HepG2 (cell line): ENCODE measurements around the gene ACSL6. TPM values are rescaled to one million over a fixed set of nuclear protein-coding genes. Genes with fewer than 3 reads are reported as not detected.

Experiments used
- E2F2 ChIP-seq: sonication (generic); formaldehyde crosslinking; IDR thresholded peaks from 2 replicates; pipeline ENCODE4 v1.4.0; 2020; ENCODE audit warnings: missing genetic modification reagents, borderline replicate concordance
- HDAC2 ChIP-seq: sonication (generic); formaldehyde crosslinking; IDR thresholded peaks from 2 replicates; pipeline ENCODE4 v1.4.0; 2020; ENCODE audit warnings: missing genetic modification reagents
- KLF15 ChIP-seq: sonication (generic); formaldehyde crosslinking; IDR thresholded peaks from 2 replicates; pipeline ENCODE4 v1.8.1; 2023; ENCODE audit warnings: borderline replicate concordance, mild to moderate bottlenecking, inconsistent platforms, missing genetic modification reagents, mixed read lengths
- MBD4 ChIP-seq: IDR thresholded peaks from 2 replicates; pipeline ENCODE4 v1.6.1; 2012; ENCODE audit warnings: low read length, inconsistent platforms, borderline replicate concordance
- NR0B2 ChIP-seq: sonication (generic); formaldehyde crosslinking; IDR thresholded peaks from 2 replicates; pipeline ENCODE4 v1.4.0; 2020; ENCODE audit warnings: mild to moderate bottlenecking, missing genetic modification reagents
- THAP9 ChIP-seq: sonication (generic); formaldehyde crosslinking; IDR thresholded peaks from 2 replicates; pipeline ENCODE4; 2020; ENCODE audit warnings: missing genetic modification reagents, mild to moderate bottlenecking, borderline replicate concordance
- THYN1 ChIP-seq: sonication (generic); formaldehyde crosslinking; IDR thresholded peaks from 2 replicates; pipeline ENCODE4 v1.8.1; 2023; ENCODE audit warnings: low read depth, mild to moderate bottlenecking, moderate library complexity, missing genetic modification reagents, borderline replicate concordance
- ZBTB40 ChIP-seq, 2 experiments: fragments of 450-650 bp in 1 of 2; sonication (generic) in 1 of 2; formaldehyde crosslinking in 1 of 2; IDR thresholded peaks; 2 replicates each; pipeline versions ENCODE4 v1.6.1 to v1.8.0; 2016 to 2022; ENCODE audit warnings: antibody characterized with exemption in 1 of 2, mild to moderate bottlenecking in 1 of 2, missing genetic modification reagents in 1 of 2
- ZFP62 ChIP-seq: sonication (generic); formaldehyde crosslinking; IDR thresholded peaks from 2 replicates; pipeline ENCODE4 v1.4.0; 2020; ENCODE audit warnings: missing genetic modification reagents
- ZFY ChIP-seq: sonication (generic); formaldehyde crosslinking; IDR thresholded peaks from 2 replicates; pipeline ENCODE4 v1.4.0; 2020; ENCODE audit warnings: missing genetic modification reagents
- ZNF317 ChIP-seq: sonication (generic); formaldehyde crosslinking; IDR thresholded peaks from 2 replicates; pipeline ENCODE4 v1.5.0; 2020; ENCODE audit warnings: mild to moderate bottlenecking, missing genetic modification reagents
- ZNF629 ChIP-seq: sonication (generic); formaldehyde crosslinking; conservative IDR thresholded peaks from 2 replicates; pipeline ENCODE4 v1.5.0; 2020; ENCODE audit warnings: missing genetic modification reagents
- ZNF7 ChIP-seq: IDR thresholded peaks from 2 replicates; pipeline ENCODE4 v1.6.1; 2016; ENCODE audit warnings: missing biosample characterization, missing genetic modification reagents
- ZNF773 ChIP-seq: sonication (generic); formaldehyde crosslinking; IDR thresholded peaks from 2 replicates; pipeline ENCODE4 v1.4.0; 2020; ENCODE audit warnings: missing genetic modification reagents, borderline replicate concordance
- polyA plus RNA-seq, 8 experiments: library from polyadenylated mRNA; depleted of rRNA in 3 of 8; stranded (reverse) in 7 of 8; unstranded in 1 of 8; fragments of >200 nt; fragmentation: Illumina TruSeq in 4 of 8; extraction: Trizol in 4 of 8; gene quantifications; 2 replicates each; pipeline versions ENCODE4 v1.2.1 to v1.2.3, GENCODE V29; 2011 to 2016; ENCODE audit warnings: low read depth in 4 of 8, missing spikeins in 1 of 8, mixed read lengths in 1 of 8; ENCODE audit not compliant: insufficient read depth in 1 of 8
- total RNA-seq, 5 experiments: library from RNA; depleted of rRNA; stranded (reverse); fragments of >200 nt; fragmentation: Illumina TruSeq; extraction: Trizol; gene quantifications; 2 replicates each; pipeline ENCODE4 v1.2.3, GENCODE V29; 2016; ENCODE audit warnings: low read depth in 1 of 5

Gene ACSL6
- total and polyA plus RNA-seq, 2 of the 13 experiments (the other 11 are each of a cell fraction or from before 2014, with no cell fraction given) = 3.7 to 3.8 TPM

GRCh38 chr5:131996210-131997025, 15.0 kb downstream of the ACSL6 start (continued):
- TF ChIP-seq E2F2 (CRISPR knock-in tag) (no peak), ZFY (CRISPR knock-in tag) (peak; percentile 65), THYN1 (CRISPR knock-in tag) (no peak), ZBTB40 (IDR thresholded peaks at IDR 0.05) (no peak), ZBTB40 (CRISPR knock-in tag; IDR thresholded peaks at IDR 0.05) (peak; percentile 15; the same call in 1 of the 2 replicates), ZNF773 (CRISPR knock-in tag) (no peak), THAP9 (CRISPR knock-in tag) (no peak), KLF15 (no peak), NR0B2 (no peak), HDAC2 (peak; percentile 98), MBD4 (no peak), ZNF629 (CRISPR knock-in tag) (peak; percentile 52; the same call in 1 of the 2 replicates), ZNF317 (CRISPR knock-in tag) (peak; percentile 58; the same call in 1 of the 2 replicates), ZFP62 (no peak), ZNF7 (peak; percentile 81)
